Hepatocyte (in vitro differentiated cells): ENCODE measurements around the gene CACNG7. TPM values are rescaled to one million over a fixed set of nuclear protein-coding genes. Genes with fewer than 3 reads are reported as not detected.

Experiments
- DNase-seq: peaks from one replicate; pipeline ENCODE4 v3.0.0-alpha.2; 2016; ENCODE audit warnings: low spot score
- H2AFZ ChIP-seq: fragments of 200-600 bp; sonication (generic); 2 replicates; pipeline ENCODE4 v1.6.0; 2016; ENCODE audit warnings: antibody characterized with exemption, mild to moderate bottlenecking
- H3K27ac ChIP-seq: fragments of 200-600 bp; sonication (generic); 2 replicates; pipeline ENCODE4 v1.5.1; 2016; ENCODE audit warnings: mild to moderate bottlenecking
- H3K27me3 ChIP-seq: fragments of 200-600 bp; sonication (generic); 2 replicates; pipeline ENCODE4 v1.6.1; 2016
- H3K36me3 ChIP-seq: fragments of 200-600 bp; sonication (generic); replicated peaks from 2 replicates; pipeline ENCODE4 v1.5.1; 2016; ENCODE audit warnings: low read depth; ENCODE audit not compliant: insufficient read depth
- H3K4me1 ChIP-seq: fragments of 200-600 bp; sonication (generic); 2 replicates; pipeline ENCODE4 v1.5.1; 2016; ENCODE audit warnings: mild to moderate bottlenecking, moderate library complexity; ENCODE audit not compliant: insufficient read depth
- H3K4me2 ChIP-seq: fragments of 200-600 bp; sonication (generic); 2 replicates; pipeline ENCODE4 v1.6.0; 2016
- H3K4me3 ChIP-seq: fragments of 200-600 bp; sonication (generic); 2 replicates; pipeline ENCODE4 v1.5.1; 2016; ENCODE audit warnings: mild to moderate bottlenecking
- H3K79me2 ChIP-seq: fragments of 200-600 bp; sonication (generic); 2 replicates; pipeline ENCODE4 v1.6.0; 2017; ENCODE audit warnings: mild to moderate bottlenecking
- H3K9me2 ChIP-seq: fragments of 200-600 bp; sonication (generic); replicated peaks from 2 replicates; pipeline ENCODE4 v1.6.0; 2017; ENCODE audit warnings: mild to moderate bottlenecking; ENCODE audit not compliant: insufficient read depth
- H3K9me3 ChIP-seq: fragments of 200-600 bp; sonication (generic); 2 replicates; pipeline ENCODE4 v1.5.1; 2016; ENCODE audit warnings: low read depth, mild to moderate bottlenecking
- H4K20me1 ChIP-seq: fragments of 200-600 bp; sonication (generic); 2 replicates; pipeline ENCODE4 v1.6.0; 2016; ENCODE audit warnings: mild to moderate bottlenecking; ENCODE audit not compliant: insufficient read depth, poor library complexity, severe bottlenecking
- EZH2 ChIP-seq: fragments of 200-600 bp; sonication (generic); IDR thresholded peaks from 2 replicates; pipeline ENCODE4 v1.6.1; 2016; ENCODE audit warnings: antibody characterized with exemption, mild to moderate bottlenecking, borderline replicate concordance
- EZH2phosphoT487 ChIP-seq: fragments of 200-600 bp; sonication (generic); IDR thresholded peaks from one replicate; pipeline ENCODE4 v1.6.1; 2018; ENCODE audit warnings: antibody characterized with exemption, mild to moderate bottlenecking, low read depth, moderate library complexity; ENCODE audit not compliant: unreplicated experiment, severe bottlenecking
- WGBS: methylation state at CpG from one replicate; pipeline ENCODE4 v1.1.6; 2016; ENCODE audit warnings: low lambda C conversion rate; ENCODE audit errors: missing lambda C conversion rate; 5-methylcytosine and 5-hydroxymethylcytosine counted together
- polyA plus RNA-seq: library from polyadenylated mRNA; unstranded; fragments of >200 nt; fragmentation: Nextera tagmentation; extraction: Ambion mirVana; gene quantifications from 2 replicates; pipeline ENCODE4 v1.2.1, GENCODE V29; 2016
- total RNA-seq: library from RNA; depleted of rRNA; stranded (reverse); fragments of >200 nt; gene quantifications from 2 replicates; pipeline ENCODE4 v1.2.3, GENCODE V29; 2014
- TF ChIP-seq, protein P1 (sequence below): fragments of 200-600 bp; sonication (generic); IDR thresholded peaks from 2 replicates; pipeline ENCODE4 v1.5.1; 2016; ENCODE audit warnings: antibody characterized with exemption, mild to moderate bottlenecking; ENCODE audit not compliant: poor library complexity

The CACNG7 gene
- total and polyA plus RNA-seq, 2 experiments from 2014 or later, result 0.31 to 0.90 TPM

DNA sequence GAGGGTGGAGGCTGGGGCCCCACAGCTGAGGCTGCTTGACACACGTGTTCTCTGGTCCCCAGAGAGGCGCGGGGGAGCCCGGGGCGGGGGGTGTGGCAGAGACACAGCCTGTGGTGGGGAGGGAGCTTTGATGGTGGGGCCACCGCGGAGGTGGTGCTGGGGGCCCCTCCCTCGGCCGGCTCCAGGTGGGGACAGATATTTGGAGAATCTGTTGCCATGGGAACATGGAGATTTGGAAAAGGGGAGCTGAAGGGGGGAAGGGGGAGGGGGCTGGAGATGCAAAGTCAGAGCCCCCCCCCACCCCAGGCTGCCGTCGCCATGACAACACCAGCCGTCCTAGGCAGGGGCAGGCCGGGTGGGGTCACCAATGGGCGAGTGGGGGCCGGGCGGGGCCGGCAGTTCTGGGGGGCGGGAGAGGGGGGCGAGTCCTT, 25.8 kb upstream of the CACNG7 start:
- WGBS, result no CpG with 5 or more reads among the region's 19 CpGs
- Histone ChIP-seq H3K4me1 (peaks cover 8% of the 10 kb centered on the region), H3K9me2 (no peaks in the 10 kb centered on the region), H3K79me2 (no peaks in the 10 kb centered on the region), H3K4me2 (no peak overlapping the region), H2AFZ (no peak overlapping the region), H3K36me3 (no peaks in the 10 kb centered on the region), H3K27me3 (peaks cover 29% of the 10 kb centered on the region), H3K9me3 (no peaks in the 10 kb centered on the region), H4K20me1 (no peaks in the 10 kb centered on the region), H3K27ac (no peak overlapping the region), H3K4me3 (no peak overlapping the region)
- DNase-seq, result no peak
- TF ChIP-seq, protein P1, sequence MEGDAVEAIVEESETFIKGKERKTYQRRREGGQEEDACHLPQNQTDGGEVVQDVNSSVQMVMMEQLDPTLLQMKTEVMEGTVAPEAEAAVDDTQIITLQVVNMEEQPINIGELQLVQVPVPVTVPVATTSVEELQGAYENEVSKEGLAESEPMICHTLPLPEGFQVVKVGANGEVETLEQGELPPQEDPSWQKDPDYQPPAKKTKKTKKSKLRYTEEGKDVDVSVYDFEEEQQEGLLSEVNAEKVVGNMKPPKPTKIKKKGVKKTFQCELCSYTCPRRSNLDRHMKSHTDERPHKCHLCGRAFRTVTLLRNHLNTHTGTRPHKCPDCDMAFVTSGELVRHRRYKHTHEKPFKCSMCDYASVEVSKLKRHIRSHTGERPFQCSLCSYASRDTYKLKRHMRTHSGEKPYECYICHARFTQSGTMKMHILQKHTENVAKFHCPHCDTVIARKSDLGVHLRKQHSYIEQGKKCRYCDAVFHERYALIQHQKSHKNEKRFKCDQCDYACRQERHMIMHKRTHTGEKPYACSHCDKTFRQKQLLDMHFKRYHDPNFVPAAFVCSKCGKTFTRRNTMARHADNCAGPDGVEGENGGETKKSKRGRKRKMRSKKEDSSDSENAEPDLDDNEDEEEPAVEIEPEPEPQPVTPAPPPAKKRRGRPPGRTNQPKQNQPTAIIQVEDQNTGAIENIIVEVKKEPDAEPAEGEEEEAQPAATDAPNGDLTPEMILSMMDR, result no peak
- TF ChIP-seq EZH2phosphoT487 (no peak), EZH2 (no peak)

DNA sequence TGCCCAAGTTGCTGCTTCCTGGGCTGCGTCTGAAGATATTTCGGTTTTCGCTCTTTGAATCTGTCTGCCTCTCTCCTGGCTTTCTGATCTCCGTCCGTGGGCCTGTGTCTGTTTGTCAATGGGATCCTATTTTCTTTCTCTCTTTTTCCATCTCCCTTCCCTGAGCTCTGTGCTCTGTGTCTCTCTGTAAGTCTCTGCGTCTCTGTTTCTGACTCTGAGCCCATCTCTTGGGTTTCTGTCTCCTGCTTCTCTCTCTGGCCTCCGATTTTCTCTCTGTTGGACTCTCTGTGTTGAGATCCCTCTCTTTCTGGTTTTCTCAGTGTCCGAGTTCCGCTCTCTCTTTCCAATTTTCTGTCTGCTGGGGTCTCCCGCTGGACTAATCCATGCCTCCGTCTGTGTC, 25.3 kb upstream of the CACNG7 start:
- Histone ChIP-seq H3K36me3 (no peaks in the 10 kb centered on the region), H2AFZ (no peak overlapping the region), H3K4me2 (no peak overlapping the region), H3K27ac (no peak overlapping the region), H3K79me2 (no peaks in the 10 kb centered on the region), H3K4me3 (no peak overlapping the region), H3K27me3 (peaks cover 29% of the 10 kb centered on the region), H3K9me3 (no peaks in the 10 kb centered on the region), H4K20me1 (no peaks in the 10 kb centered on the region), H3K9me2 (no peaks in the 10 kb centered on the region), H3K4me1 (peaks cover 8% of the 10 kb centered on the region)
- WGBS, result 65% methylated on average over 10 of the region's 11 CpGs
- DNase-seq, result no peak
- TF ChIP-seq, protein P1, result no peak
- TF ChIP-seq EZH2phosphoT487, result no peak
- no peak for TF ChIP-seq EZH2

DNA sequence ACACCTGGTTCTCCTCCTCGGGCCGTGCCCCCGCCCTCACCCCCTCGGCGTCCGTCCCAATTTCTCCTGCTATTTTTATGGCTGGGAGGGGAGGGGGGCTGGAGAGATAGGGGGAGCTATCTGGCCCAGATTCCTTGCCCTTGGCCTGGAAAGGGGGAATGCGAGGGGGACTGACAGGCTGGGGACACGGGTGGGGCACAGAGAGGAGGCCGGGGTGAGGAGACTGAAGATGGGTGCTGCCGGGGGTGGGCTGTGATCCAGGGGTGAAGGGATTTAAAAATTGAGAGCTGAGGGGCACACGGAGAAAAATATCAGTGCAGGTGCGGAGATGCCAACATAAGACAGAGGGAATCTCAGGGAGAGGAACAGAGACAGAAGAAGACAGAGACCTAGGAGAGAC, 24.8 kb upstream of the CACNG7 start:
- no peaks in the 10 kb centered on the region for H4K20me1 ChIP-seq
- WGBS, result 77% methylated on average over 5 of the region's 12 CpGs
- no peaks in the 10 kb centered on the region for H3K9me2 ChIP-seq
- DNase-seq, result no peak
- TF ChIP-seq EZH2phosphoT487 (no peak), EZH2 (no peak)
- TF ChIP-seq, protein P1, result no peak
- H3K79me2 ChIP-seq, result no peaks in the 10 kb centered on the region
- no peaks in the 10 kb centered on the region for H3K36me3 ChIP-seq
- H3K4me1 ChIP-seq, result peaks cover 8% of the 10 kb centered on the region
- H3K27me3 ChIP-seq, result peaks cover 29% of the 10 kb centered on the region
- no peak overlapping the region for H2AFZ ChIP-seq
- no peak overlapping the region for H3K27ac ChIP-seq
- H3K4me3 ChIP-seq, result no peak overlapping the region
- H3K4me2 ChIP-seq, result no peak overlapping the region
- H3K9me3 ChIP-seq, result no peaks in the 10 kb centered on the region

DNA sequence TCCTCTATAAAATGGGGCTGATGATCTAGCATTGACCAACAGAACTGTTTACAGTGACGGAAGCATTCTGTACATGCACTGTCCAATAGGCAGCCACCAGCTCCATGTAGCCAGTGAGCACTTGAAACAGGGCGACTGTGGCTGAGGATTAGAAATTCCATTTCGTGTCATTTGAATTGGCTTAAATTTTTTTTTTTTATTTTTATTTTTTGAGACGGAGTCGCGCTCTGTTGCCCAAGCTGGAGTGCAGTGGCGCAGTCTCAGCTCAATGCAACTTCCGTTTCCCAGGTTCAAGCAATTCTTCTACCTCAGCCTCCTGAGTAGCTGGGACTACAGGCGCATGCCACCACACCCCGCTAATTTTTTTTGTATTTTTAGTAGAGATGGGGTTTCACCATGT, 24.0 kb upstream of the CACNG7 start:
- Histone ChIP-seq H2AFZ (no peak overlapping the region), H3K4me1 (peaks cover 8% of the 10 kb centered on the region), H3K9me2 (no peaks in the 10 kb centered on the region), H3K9me3 (no peaks in the 10 kb centered on the region), H4K20me1 (no peaks in the 10 kb centered on the region), H3K36me3 (no peaks in the 10 kb centered on the region), H3K27ac (no peak overlapping the region), H3K79me2 (no peaks in the 10 kb centered on the region), H3K4me3 (no peak overlapping the region), H3K27me3 (peaks cover 29% of the 10 kb centered on the region), H3K4me2 (no peak overlapping the region)
- TF ChIP-seq EZH2 (no peak), EZH2phosphoT487 (no peak)
- TF ChIP-seq, protein P1, result no peak
- no peak for DNase-seq
- 94% methylated on average over 10 of the region's 10 CpGs for WGBS
